Endothelial cell of umbilical vein (primary cell): Measurements from ENCODE around the gene CCDC86. TPM values are rescaled to one million over a fixed set of nuclear protein-coding genes. Genes with fewer than 3 reads are reported as not detected.

Experiments used
- BruUV-seq: library from RNA; stranded (reverse); fragments of 400-500 nt; replicated peaks from 2 replicates; lab custom pipeline; 2021; lab: Mats Ljungman, UMichigan
- CTCF ChIA-PET: fragments of 300-600, 350-600 bp; sonication (Branson Sonifier 250); formaldehyde crosslinking; loops from one replicate; lab custom pipeline; 2021; ENCODE audit warnings: antibody characterized with exemption, inconsistent platforms; lab: Charles Lee
- POLR2A ChIA-PET: fragments of 300-600, 350-600 bp; sonication (Branson Sonifier 250); formaldehyde crosslinking; loops from one replicate; lab custom pipeline; 2021; ENCODE audit warnings: antibody characterized with exemption, inconsistent platforms; lab: Charles Lee
- DNase-seq: peaks from one replicate; pipeline ENCODE4 v3.0.0-alpha.2; 2011; ENCODE audit warnings: low read depth, low spot score
- FAIRE-seq: peaks from 2 replicates; lab custom pipeline; 2011; peaks lifted over from hg19 to GRCh38; lab: Jason Lieb, UNC
- H2AFZ ChIP-seq: 2 replicates; pipeline ENCODE4 v1.6.0; 2012; ENCODE audit warnings: low read depth, low read length, control low read depth, inconsistent platforms
- H3K27ac ChIP-seq: 2 replicates; pipeline ENCODE4 v1.5.1; 2011; ENCODE audit warnings: low read depth, mild to moderate bottlenecking, control low read depth, low read length, moderate library complexity; ENCODE audit not compliant: insufficient read depth
- H3K27me3 ChIP-seq, 2 experiments: 2 replicates each; pipeline versions ENCODE4 v1.6.0 to v1.6.1; 2011; ENCODE audit warnings: low read length in 2 of 2, mixed read lengths in 1 of 2; ENCODE audit not compliant: control insufficient read depth in 2 of 2, insufficient read depth in 2 of 2
- H3K36me3 ChIP-seq, 2 experiments: 2 replicates in 1 of 2; 3 replicates in 1 of 2; pipeline ENCODE4 v1.5.1; 2011; ENCODE audit warnings: low read length in 2 of 2, mild to moderate bottlenecking in 1 of 2, moderate library complexity in 1 of 2; ENCODE audit not compliant: control insufficient read depth in 2 of 2, insufficient read depth in 2 of 2; ENCODE audit errors: extremely low read depth in 1 of 2
- H3K4me1 ChIP-seq: 3 replicates; pipeline ENCODE4 v1.5.1; 2011; ENCODE audit warnings: mild to moderate bottlenecking, low read length; ENCODE audit not compliant: control insufficient read depth, insufficient read depth; ENCODE audit errors: extremely low read depth
- H3K4me2 ChIP-seq: 2 replicates; pipeline ENCODE4 v1.6.1; 2011; ENCODE audit warnings: low read length, control low read depth, mixed read lengths; ENCODE audit not compliant: insufficient read depth
- H3K4me3 ChIP-seq, 3 experiments: fragments of 200-600 bp in 1 of 3; sonication (generic), shearing (Covaris generic) in 1 of 3; replicated peaks in 1 of 3; 2 replicates each; pipeline ENCODE4 v1.5.1; 2011 to 2016; ENCODE audit warnings: control low read depth in 3 of 3, low read length in 3 of 3, mild to moderate bottlenecking in 2 of 3, inconsistent platforms in 1 of 3, low read depth in 1 of 3, moderate library complexity in 1 of 3; ENCODE audit not compliant: insufficient read depth in 1 of 3
- H3K79me2 ChIP-seq: 2 replicates; pipeline ENCODE4 v1.6.0; 2012; ENCODE audit warnings: low read length, inconsistent platforms; ENCODE audit not compliant: control insufficient read depth, insufficient read depth
- H3K9ac ChIP-seq: replicated peaks from 2 replicates; pipeline ENCODE3; 2011; ENCODE audit warnings: low read length, control low read depth; ENCODE audit not compliant: insufficient read depth; ENCODE audit errors: extremely low read depth
- H3K9me1 ChIP-seq: replicated peaks from 3 replicates; pipeline ENCODE4 v1.6.0; 2011; ENCODE audit warnings: mild to moderate bottlenecking, low read length; ENCODE audit not compliant: control insufficient read depth, insufficient read depth; ENCODE audit errors: extremely low read depth
- H3K9me3 ChIP-seq: replicated peaks from 2 replicates; pipeline ENCODE4 v1.5.1; 2012; ENCODE audit warnings: low read length, inconsistent platforms; ENCODE audit not compliant: control insufficient read depth, insufficient read depth
- H4K20me1 ChIP-seq: replicated peaks from 2 replicates; pipeline ENCODE3; 2011; ENCODE audit warnings: mild to moderate bottlenecking, low read length; ENCODE audit not compliant: control insufficient read depth, insufficient read depth; ENCODE audit errors: extremely low read depth
- EZH2 ChIP-seq: IDR thresholded peaks from 2 replicates; pipeline ENCODE4 v1.6.1; 2012; ENCODE audit warnings: borderline replicate concordance, low read depth, mild to moderate bottlenecking, moderate library complexity, low read length, inconsistent platforms; ENCODE audit not compliant: severe bottlenecking
- FOS ChIP-seq: IDR thresholded peaks from 2 replicates; pipeline ENCODE4 v1.6.1; 2011; ENCODE audit warnings: mild to moderate bottlenecking, low read length, moderate library complexity, borderline replicate concordance; ENCODE audit not compliant: insufficient read depth
- GATA2 ChIP-seq: IDR thresholded peaks from 2 replicates; pipeline ENCODE4 v1.7.0; 2011; ENCODE audit warnings: low read depth, mild to moderate bottlenecking, moderate library complexity, mixed read lengths, low read length; ENCODE audit not compliant: insufficient read length, insufficient read depth
- JUN ChIP-seq: IDR thresholded peaks from 2 replicates; pipeline ENCODE4 v1.6.1; 2011; ENCODE audit warnings: borderline replicate concordance, low read depth; ENCODE audit not compliant: insufficient read length, insufficient read depth
- MYC ChIP-seq: IDR thresholded peaks from one replicate; pipeline ENCODE4 v1.6.1; 2011; ENCODE audit warnings: mild to moderate bottlenecking, low read depth, low read length
- POLR2A ChIP-seq: IDR thresholded peaks from 2 replicates; pipeline ENCODE4 v1.6.1; 2012; ENCODE audit warnings: low read depth, mild to moderate bottlenecking, control low read depth, low read length
- POLR2AphosphoS5 ChIP-seq: IDR thresholded peaks from 2 replicates; pipeline ENCODE4 v1.6.1; 2012; ENCODE audit warnings: low read depth, mild to moderate bottlenecking, control low read depth, low read length, moderate library complexity; ENCODE audit not compliant: insufficient read depth
- dilution Hi-C: fragments of 300-500 bp; cut with MboI; formaldehyde crosslinking; loops from one replicate; pipeline ENCODE4 v1.15.0; 2019; ENCODE audit warnings: low sequenced_read_pairs; ENCODE audit not compliant: extremely low pct_ligation_motif_present
- intact Hi-C: fragments of 100-400 bp; cut with micrococcal nuclease; formaldehyde crosslinking; loops from one replicate; pipeline ENCODE4 v1.10.0; 2022
- polyA plus RNA-seq, 4 experiments: library from polyadenylated mRNA; depleted of rRNA in 3 of 4; stranded (reverse) in 3 of 4; unstranded in 1 of 4; fragments of >200 nt; gene quantifications; 2 replicates each; pipeline versions ENCODE4 v1.2.1 to v1.2.3, GENCODE V29; 2011 to 2012; ENCODE audit warnings: missing spikeins in 1 of 4
- total RNA-seq: library from RNA; stranded (reverse); gene quantifications from 2 replicates; pipeline ENCODE4 v1.2.3, GENCODE V29; 2021
- TF ChIP-seq, protein P1 (sequence below): IDR thresholded peaks from 2 replicates; pipeline ENCODE4 v1.6.1; 2011; ENCODE audit not compliant: insufficient read depth, insufficient read length
- TF ChIP-seq, protein P2 (sequence below), 2 donors: IDR thresholded peaks; 1 replicate in 1 of 2; 2 replicates in 1 of 2; pipeline ENCODE4 v1.5.1; 2011; ENCODE audit warnings: low read length in 2 of 2, mild to moderate bottlenecking in 2 of 2, moderate library complexity in 2 of 2, control low read depth in 1 of 2, inconsistent platforms in 1 of 2, low read depth in 1 of 2; ENCODE audit not compliant: insufficient read depth in 1 of 2; ENCODE audit errors: extremely low read depth in 1 of 2

CCDC86 gene
- total and polyA plus RNA-seq, 2 donors (not counting 3 experiments of a cell fraction or from before 2014, with no cell fraction given): 29.8 to 60.8 TPM

DNA sequence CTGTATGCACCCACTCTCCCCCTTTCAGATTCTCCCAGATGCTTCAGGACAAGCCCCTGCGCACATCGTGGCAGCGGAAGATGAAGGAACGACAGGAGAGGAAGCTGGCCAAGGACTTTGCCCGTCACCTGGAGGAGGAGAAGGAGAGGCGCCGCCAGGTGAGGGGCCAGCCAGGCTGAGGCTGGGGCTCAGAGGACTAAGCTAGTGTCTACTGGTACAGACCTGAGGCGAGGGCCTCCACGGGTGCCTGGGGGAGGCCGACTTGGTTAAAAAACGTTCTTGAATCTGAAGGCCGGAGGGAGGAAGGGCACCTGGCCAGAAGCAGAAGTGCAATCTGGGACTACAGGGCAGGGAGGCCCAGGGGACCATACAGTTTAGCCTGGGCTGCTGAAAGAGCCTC lies 6.0 kb downstream of the CCDC86 start:
- peaks cover 0 to 24% of the 10 kb centered on the region in 2 experiments for H3K36me3 ChIP-seq
- FAIRE-seq: no peak
- no peak overlapping the region for H3K4me2 ChIP-seq
- no peak for TF ChIP-seq GATA2
- TF ChIP-seq EZH2: no peak
- TF ChIP-seq, protein P1, sequence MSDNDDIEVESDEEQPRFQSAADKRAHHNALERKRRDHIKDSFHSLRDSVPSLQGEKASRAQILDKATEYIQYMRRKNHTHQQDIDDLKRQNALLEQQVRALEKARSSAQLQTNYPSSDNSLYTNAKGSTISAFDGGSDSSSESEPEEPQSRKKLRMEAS: no peak
- BruUV-seq: no TSS peak
- H3K27ac ChIP-seq: no peak overlapping the region
- H3K9me3 ChIP-seq: no peaks in the 10 kb centered on the region
- CTCF ChIA-PET: no interaction called here
- H3K9me1 ChIP-seq: no peaks in the 10 kb centered on the region
- H3K9ac ChIP-seq: no peak overlapping the region
- H2AFZ ChIP-seq: no peak overlapping the region
- dilution Hi-C loops (no loop called here), intact Hi-C loops (no loop called here)
- peaks cover 42% of the 10 kb centered on the region for H3K79me2 ChIP-seq
- no peak overlapping the region for H3K4me3 ChIP-seq
- no peaks in the 10 kb centered on the region for H3K27me3 ChIP-seq
- no peak for DNase-seq
- H4K20me1 ChIP-seq: no peaks in the 10 kb centered on the region
- POLR2A ChIA-PET: no interaction called here
- peaks cover 23% of the 10 kb centered on the region for H3K4me1 ChIP-seq

DNA sequence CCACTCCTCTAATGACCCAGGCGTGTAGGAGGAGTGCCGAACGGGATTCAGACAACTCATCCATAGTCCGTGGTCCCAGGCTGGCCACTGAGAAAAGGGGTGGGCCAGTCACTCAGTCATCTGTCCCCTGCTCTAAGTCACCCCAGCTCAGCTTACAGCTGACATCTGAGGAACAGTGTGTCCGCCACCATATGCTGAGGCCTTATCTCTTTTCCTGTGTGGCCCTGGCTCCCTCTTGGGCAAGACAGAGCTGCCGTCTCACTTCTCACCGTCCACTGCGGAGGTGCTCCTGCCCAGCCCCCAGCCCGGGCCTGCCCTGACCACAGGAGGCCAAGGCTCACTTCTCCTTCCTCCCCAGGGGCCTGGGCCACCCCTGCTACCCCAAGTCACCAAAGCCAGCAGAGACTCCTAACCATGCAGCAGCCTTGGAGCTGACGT lies 6.8 kb downstream of the CCDC86 start:
- intact Hi-C loops (no loop called here), dilution Hi-C loops (no loop called here)
- no TSS peak for BruUV-seq
- no peaks in the 10 kb centered on the region for H4K20me1 ChIP-seq
- ChIA-PET CTCF (interaction anchor here (1.2 kb wide), 1 partner anchor 86 kb away, joined by 3 read pairs; no protein-coding TSS in a partner anchor), POLR2A (no interaction called here)
- DNase-seq (no peak), FAIRE-seq (no peak)
- H3K79me2 ChIP-seq: peaks cover 33% of the 10 kb centered on the region
- no peak overlapping the region for H3K9ac ChIP-seq
- peaks cover 18% of the 10 kb centered on the region for H3K4me1 ChIP-seq
- TF ChIP-seq FOS (no peak), EZH2 (no peak), POLR2A (no peak), JUN (no peak), GATA2 (no peak), POLR2AphosphoS5 (no peak), MYC (no peak)
- TF ChIP-seq, protein P2, sequence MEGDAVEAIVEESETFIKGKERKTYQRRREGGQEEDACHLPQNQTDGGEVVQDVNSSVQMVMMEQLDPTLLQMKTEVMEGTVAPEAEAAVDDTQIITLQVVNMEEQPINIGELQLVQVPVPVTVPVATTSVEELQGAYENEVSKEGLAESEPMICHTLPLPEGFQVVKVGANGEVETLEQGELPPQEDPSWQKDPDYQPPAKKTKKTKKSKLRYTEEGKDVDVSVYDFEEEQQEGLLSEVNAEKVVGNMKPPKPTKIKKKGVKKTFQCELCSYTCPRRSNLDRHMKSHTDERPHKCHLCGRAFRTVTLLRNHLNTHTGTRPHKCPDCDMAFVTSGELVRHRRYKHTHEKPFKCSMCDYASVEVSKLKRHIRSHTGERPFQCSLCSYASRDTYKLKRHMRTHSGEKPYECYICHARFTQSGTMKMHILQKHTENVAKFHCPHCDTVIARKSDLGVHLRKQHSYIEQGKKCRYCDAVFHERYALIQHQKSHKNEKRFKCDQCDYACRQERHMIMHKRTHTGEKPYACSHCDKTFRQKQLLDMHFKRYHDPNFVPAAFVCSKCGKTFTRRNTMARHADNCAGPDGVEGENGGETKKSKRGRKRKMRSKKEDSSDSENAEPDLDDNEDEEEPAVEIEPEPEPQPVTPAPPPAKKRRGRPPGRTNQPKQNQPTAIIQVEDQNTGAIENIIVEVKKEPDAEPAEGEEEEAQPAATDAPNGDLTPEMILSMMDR (IDR thresholded peaks at IDR 0.05; ENCODE audit: extremely low read depth in 1 of 2, insufficient read depth in 1 of 2, low read depth in 1 of 2, low read length in 2 of 2): no peak
- TF ChIP-seq, protein P1: no peak
- H2AFZ ChIP-seq: no peak overlapping the region
- H3K27ac ChIP-seq: no peak overlapping the region
- peaks cover 0 to 24% of the 10 kb centered on the region in 2 experiments for H3K36me3 ChIP-seq
- H3K9me3 ChIP-seq: no peaks in the 10 kb centered on the region
- H3K4me2 ChIP-seq: no peak overlapping the region
- H3K27me3 ChIP-seq: no peaks in the 10 kb centered on the region
- no peak overlapping the region for H3K4me3 ChIP-seq
- H3K9me1 ChIP-seq: no peaks in the 10 kb centered on the region
